Transverse colon (tissue), 4 donors: ENCODE data around the gene PPM1H.

Source experiments
- EP300 ChIP-seq: sonication (generic); formaldehyde crosslinking; IDR thresholded peaks from one replicate; pipeline ENCODE4 v1.6.1; 2017; ENCODE audit warnings: antibody characterized with exemption, low read depth
- POLR2A ChIP-seq: fragments of 450-650 bp; IDR thresholded peaks from one replicate; pipeline ENCODE4 v1.6.1; 2016; ENCODE audit warnings: antibody characterized with exemption, mild to moderate bottlenecking, moderate library complexity
- POLR2AphosphoS5 ChIP-seq, 3 donors: sonication (generic); formaldehyde crosslinking; IDR thresholded peaks; one replicate each; pipeline ENCODE4 v1.6.1; 2016; ENCODE audit warnings: antibody characterized with exemption in 3 of 3
- TF ChIP-seq, protein P1 (sequence below), 5 experiments: fragments of 200-600 bp in 3 of 5; fragments of 450-650 bp in 2 of 5; sonication (generic) in 3 of 5; IDR thresholded peaks; 1 replicate in 2 of 5; 2 replicates in 3 of 5; pipeline ENCODE4 v1.5.1; 2016 to 2017; ENCODE audit warnings: antibody characterized with exemption in 5 of 5, inconsistent platforms in 3 of 5, mild to moderate bottlenecking in 2 of 5, moderate library complexity in 1 of 5

DNA sequence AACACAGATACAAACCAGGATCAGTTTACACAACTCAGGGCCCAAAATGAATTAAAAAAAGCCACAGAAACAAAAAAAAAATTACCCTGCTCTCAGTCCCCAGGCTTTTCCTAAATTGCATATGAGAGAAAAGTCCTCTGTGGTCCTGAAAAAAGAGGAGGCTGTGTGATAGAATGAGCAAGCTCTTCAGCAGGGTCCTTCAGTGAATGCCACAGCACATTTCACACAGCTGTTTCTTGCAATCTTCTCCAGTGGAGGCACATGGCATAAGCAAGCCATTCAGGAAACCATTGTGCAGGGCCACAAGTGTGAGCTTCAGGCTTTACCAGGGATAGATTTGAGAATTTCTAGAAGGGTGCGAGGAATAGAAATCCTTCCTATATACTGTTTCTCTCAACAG, 168.5 kb downstream of the PPM1H start:
- TF ChIP-seq, protein P1, sequence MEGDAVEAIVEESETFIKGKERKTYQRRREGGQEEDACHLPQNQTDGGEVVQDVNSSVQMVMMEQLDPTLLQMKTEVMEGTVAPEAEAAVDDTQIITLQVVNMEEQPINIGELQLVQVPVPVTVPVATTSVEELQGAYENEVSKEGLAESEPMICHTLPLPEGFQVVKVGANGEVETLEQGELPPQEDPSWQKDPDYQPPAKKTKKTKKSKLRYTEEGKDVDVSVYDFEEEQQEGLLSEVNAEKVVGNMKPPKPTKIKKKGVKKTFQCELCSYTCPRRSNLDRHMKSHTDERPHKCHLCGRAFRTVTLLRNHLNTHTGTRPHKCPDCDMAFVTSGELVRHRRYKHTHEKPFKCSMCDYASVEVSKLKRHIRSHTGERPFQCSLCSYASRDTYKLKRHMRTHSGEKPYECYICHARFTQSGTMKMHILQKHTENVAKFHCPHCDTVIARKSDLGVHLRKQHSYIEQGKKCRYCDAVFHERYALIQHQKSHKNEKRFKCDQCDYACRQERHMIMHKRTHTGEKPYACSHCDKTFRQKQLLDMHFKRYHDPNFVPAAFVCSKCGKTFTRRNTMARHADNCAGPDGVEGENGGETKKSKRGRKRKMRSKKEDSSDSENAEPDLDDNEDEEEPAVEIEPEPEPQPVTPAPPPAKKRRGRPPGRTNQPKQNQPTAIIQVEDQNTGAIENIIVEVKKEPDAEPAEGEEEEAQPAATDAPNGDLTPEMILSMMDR (IDR thresholded peaks at IDR 0.05), result no peak
- TF ChIP-seq POLR2A, result no peak
- no peak for TF ChIP-seq EP300
- no peak for TF ChIP-seq POLR2AphosphoS5 (IDR thresholded peaks at IDR 0.05)
